Retinal pigment epithelial cell (primary cell): ENCODE results near the gene CNTLN.
A peak's percentile ranks its signal among the peaks of the same experiment; 100 is the strongest.

Experiments used
- DNase-seq: peaks from one replicate; pipeline ENCODE4 v3.0.0-alpha.2; 2010; ENCODE audit warnings: low read depth
- H3K4me3 ChIP-seq: 2 replicates; pipeline ENCODE4 v1.5.1; 2011; ENCODE audit warnings: mild to moderate bottlenecking, low read length, control low read depth, moderate library complexity
- CTCF ChIP-seq: conservative IDR thresholded peaks from 2 replicates; pipeline ENCODE4 v1.5.1; 2011; ENCODE audit warnings: low read depth, low read length, control low read depth, inconsistent platforms

The CNTLN gene

GRCh38 chr9:17453751-17454150 lies 318.9 kb downstream of the CNTLN start:
- no peak overlapping the region for H3K4me3 ChIP-seq
- DNase-seq: no peak
- no peak for TF ChIP-seq CTCF

GRCh38 chr9:17462869-17463464 lies 328.1 kb downstream of the CNTLN start:
- no peak overlapping the region for H3K4me3 ChIP-seq
- peak; percentile 70 for TF ChIP-seq CTCF
- no peak for DNase-seq

- no peak overlapping the region for H3K4me3 ChIP-seq
- TF ChIP-seq CTCF: no peak
- no peak for DNase-seq
These were observed 335.4 kb downstream of the CNTLN start for GRCh38 chr9:17470036-17470813.

GRCh38 chr9:17472126-17472525 lies 337.3 kb downstream of the CNTLN start:
- no peak overlapping the region for H3K4me3 ChIP-seq
- DNase-seq: no peak

GRCh38 chr9:17476401-17476800 lies 341.6 kb downstream of the CNTLN start:
- no peak for TF ChIP-seq CTCF
- DNase-seq: no peak
- no peak overlapping the region for H3K4me3 ChIP-seq

More at GRCh38 chr9:17472126-17472525, 337.3 kb downstream of the CNTLN start:
- TF ChIP-seq CTCF: no peak

- DNase-seq: no peak
- no peak for TF ChIP-seq CTCF
- H3K4me3 ChIP-seq: no peak overlapping the region
These were observed 343.0 kb downstream of the CNTLN start for GRCh38 chr9:17477816-17478215.

GRCh38 chr9:17480966-17481365 lies 346.1 kb downstream of the CNTLN start:
- no peak overlapping the region for H3K4me3 ChIP-seq
- TF ChIP-seq CTCF: no peak
- DNase-seq: no peak
